AML-193 (cell line): ENCODE results near the gene NFYA.

Source experiments
- DNase-seq, 2 experiments: peaks; one replicate each; lab custom pipeline; 2025; lab: John Stamatoyannopoulos, UW

The NFYA gene

GRCh38 chr6:41046084-41046483, 26.7 kb upstream of the NFYA start:
- DNase-seq = no peak

- no peak for DNase-seq
Measured at GRCh38 chr6:41047306-41047705, 25.5 kb upstream of the NFYA start.

- DNase-seq = no peak
Measured at GRCh38 chr6:41047745-41048732, 24.7 kb upstream of the NFYA start.

GRCh38 chr6:41049521-41049920, 23.3 kb upstream of the NFYA start:
- DNase-seq = no peak

- no peak for DNase-seq
Measured at GRCh38 chr6:41049955-41050354, 22.8 kb upstream of the NFYA start.

GRCh38 chr6:41050536-41050935, 22.2 kb upstream of the NFYA start:
- no peak for DNase-seq

- DNase-seq = peak; percentile 67 to 71
Measured at GRCh38 chr6:41051873-41052272, 20.9 kb upstream of the NFYA start.

- no peak for DNase-seq
Measured at GRCh38 chr6:41053041-41053440, 19.7 kb upstream of the NFYA start, which contains the start of gene APOBEC2. APOBEC2 (plus strand) TSS chr6:41053202; CDS start chr6:41053348, 146 bp downstream.

- DNase-seq = no peak
Measured at GRCh38 chr6:41054511-41054910, 18.3 kb upstream of the NFYA start.

- DNase-seq = no peak
Measured at GRCh38 chr6:41055149-41055548, 17.6 kb upstream of the NFYA start.

GRCh38 chr6:41056768-41057490, 15.8 kb upstream of the NFYA start:
- DNase-seq = no peak

- DNase-seq = no peak
Measured at GRCh38 chr6:41058783-41059181, 14.0 kb upstream of the NFYA start.

GRCh38 chr6:41059556-41059955, 13.2 kb upstream of the NFYA start:
- no peak for DNase-seq

- no peak for DNase-seq
Measured at GRCh38 chr6:41061196-41061726, 11.5 kb upstream of the NFYA start.

- no peak for DNase-seq
Measured at GRCh38 chr6:41062056-41062455, 10.7 kb upstream of the NFYA start.

- DNase-seq = no peak
Measured at GRCh38 chr6:41063884-41064285, 8.9 kb upstream of the NFYA start.

GRCh38 chr6:41064841-41065240, 7.9 kb upstream of the NFYA start:
- DNase-seq = no peak

GRCh38 chr6:41065550-41066026, 7.2 kb upstream of the NFYA start:
- DNase-seq = no peak

GRCh38 chr6:41066867-41067304, 5.9 kb upstream of the NFYA start:
- DNase-seq = peak; percentile 72

- DNase-seq = no peak
Measured at GRCh38 chr6:41071501-41071922, 1.3 kb upstream of the NFYA start.

- peak; percentile 100 for DNase-seq
Measured at GRCh38 chr6:41071923-41072835, 595 bp upstream of the NFYA start, which contains the start of gene OARD1. OARD1 (minus strand) TSS chr6:41072356; CDS start chr6:41071634, 722 bp downstream.
